Right renal cortex interstitium (tissue), 3 donors: ENCODE results near the gene GREB1. TPM values are rescaled to one million over a fixed set of nuclear protein-coding genes. Genes with fewer than 3 reads are reported as not detected.

Source experiments
- polyA plus RNA-seq, 3 donors: library from polyadenylated mRNA; unstranded; fragments of 120-200 nt; gene quantifications; one replicate each; pipeline ENCODE4 v1.2.1, GENCODE V29; 2013; ENCODE audit not compliant: insufficient read length in 3 of 3

Gene GREB1
- polyA plus RNA-seq, 3 donors: 10.8 to 11.0 (median 10.8) TPM

Other genes with a start within 250 kb of the GREB1 start
- gene ROCK2, start 189.4 kb upstream of the GREB1 start, polyA plus RNA-seq: 10 to 100 TPM; 39.1 to 44.1 (median 42.1) TPM
- gene E2F6, start 67.9 kb upstream of the GREB1 start, polyA plus RNA-seq: 10 to 100 TPM; 21.5 to 24.4 (median 23.3) TPM
- not detected for gene NTSR2, start 136.2 kb downstream of the GREB1 start, polyA plus RNA-seq
- 10 to 100 TPM; 18.0 to 19.7 (median 18.7) TPM for gene LPIN1, start 212.6 kb downstream of the GREB1 start, polyA plus RNA-seq